Type B pancreatic cell (in vitro differentiated cells): ENCODE data around the gene MOGAT1. TPM values are rescaled to one million over a fixed set of nuclear protein-coding genes. Genes with fewer than 3 reads are reported as not detected.
"Not testable (repeated sequence)": the region's sequence is repeated elsewhere in the genome, so short reads cannot be mapped to it uniquely, and the experiment has no call there.

Experiments
- DNase-seq: peaks from one replicate; pipeline ENCODE4 v3.0.0; 2021; ENCODE audit warnings: mixed read lengths; ENCODE audit not compliant: unreplicated experiment; ENCODE audit errors: extremely low spot score
- H3K27ac Mint-ChIP-seq: 2 replicates; pipeline ENCODE4 v1.8.0; 2021; ENCODE audit warnings: mild to moderate bottlenecking, mixed read lengths
- H3K27me3 Mint-ChIP-seq: 2 replicates; pipeline ENCODE4 v1.8.0; 2021; ENCODE audit warnings: mixed read lengths
- H3K36me3 Mint-ChIP-seq: 2 replicates; pipeline ENCODE4 v1.8.0; 2021; ENCODE audit warnings: mixed read lengths
- H3K4me1 Mint-ChIP-seq: one replicate; pipeline ENCODE4 v1.8.0; 2021; ENCODE audit warnings: mixed read lengths; ENCODE audit not compliant: unreplicated experiment
- H3K4me3 Mint-ChIP-seq: 2 replicates; pipeline ENCODE4 v1.8.0; 2021; ENCODE audit warnings: mild to moderate bottlenecking, mixed read lengths
- H3K9me3 Mint-ChIP-seq: 2 replicates; pipeline ENCODE4 v1.8.0; 2021; ENCODE audit warnings: mixed read lengths
- CTCF ChIP-seq: fragments of 200-600 bp; sonication (generic); conservative IDR thresholded peaks from 2 replicates; pipeline ENCODE4 v1.5.0; 2021; ENCODE audit warnings: antibody characterized with exemption, mild to moderate bottlenecking
- total RNA-seq: library from RNA; stranded (reverse); gene quantifications from 2 replicates; pipeline ENCODE4 v1.2.1, GENCODE V29; 2021; ENCODE audit warnings: low replicate concordance

The MOGAT1 gene
- total RNA-seq, 1 donor from 2014 or later: not detected

GRCh38 chr2:222686086-222686750, 14.8 kb downstream of the MOGAT1 start:
- DNase-seq: no peak
- Mint-ChIP-seq H3K4me1 (peaks cover 4% of the 10 kb centered on the region), H3K9me3 (no peaks in the 10 kb centered on the region), H3K27me3 (peaks cover 19% of the 10 kb centered on the region), H3K36me3 (no peaks in the 10 kb centered on the region), H3K4me3 (no peak overlapping the region), H3K27ac (no peak overlapping the region)
- TF ChIP-seq CTCF: no peak

- Mint-ChIP-seq H3K9me3 (no peaks in the 10 kb centered on the region), H3K27ac (no peak overlapping the region), H3K27me3 (peaks cover 14% of the 10 kb centered on the region), H3K4me1 (peaks cover 4% of the 10 kb centered on the region), H3K36me3 (no peaks in the 10 kb centered on the region), H3K4me3 (no peak overlapping the region)
- no peak for TF ChIP-seq CTCF
- DNase-seq: no peak
Observed at GRCh38 chr2:222688917-222689316, 17.5 kb downstream of the MOGAT1 start.

GRCh38 chr2:222689322-222689721, 17.9 kb downstream of the MOGAT1 start:
- peaks cover 14% of the 10 kb centered on the region for H3K27me3 Mint-ChIP-seq
- no peak overlapping the region for H3K4me3 Mint-ChIP-seq
- no peak for DNase-seq
- no peak overlapping the region for H3K27ac Mint-ChIP-seq
- H3K4me1 Mint-ChIP-seq: peaks cover 4% of the 10 kb centered on the region
- no peak for TF ChIP-seq CTCF
- H3K36me3 Mint-ChIP-seq: no peaks in the 10 kb centered on the region
- no peaks in the 10 kb centered on the region for H3K9me3 Mint-ChIP-seq

GRCh38 chr2:222690564-222691200, 19.2 kb downstream of the MOGAT1 start:
- Mint-ChIP-seq H3K9me3 (no peaks in the 10 kb centered on the region), H3K4me3 (no peak overlapping the region)

GRCh38 chr2:222693413-222693812, 22.0 kb downstream of the MOGAT1 start:
- not testable (repeated sequence) for H3K4me1 Mint-ChIP-seq

More at GRCh38 chr2:222690564-222691200, 19.2 kb downstream of the MOGAT1 start:
- DNase-seq: peak; percentile 79
- no peaks in the 10 kb centered on the region for H3K36me3 Mint-ChIP-seq
- peak; percentile 99 for TF ChIP-seq CTCF
- peaks cover 7% of the 10 kb centered on the region for H3K4me1 Mint-ChIP-seq
- H3K27ac Mint-ChIP-seq: peak overlapping the region; percentile 19
- H3K27me3 Mint-ChIP-seq: peaks cover 14% of the 10 kb centered on the region

GRCh38 chr2:222693837-222694236, 22.4 kb downstream of the MOGAT1 start:
- H3K36me3 Mint-ChIP-seq: no peaks in the 10 kb centered on the region
- no peak for DNase-seq
- peaks cover 9% of the 10 kb centered on the region for H3K27me3 Mint-ChIP-seq
- peak; percentile 45 for TF ChIP-seq CTCF
- peaks cover 7% of the 10 kb centered on the region for H3K4me1 Mint-ChIP-seq
- no peaks in the 10 kb centered on the region for H3K9me3 Mint-ChIP-seq
- no peak overlapping the region for H3K4me3 Mint-ChIP-seq
- H3K27ac Mint-ChIP-seq: no peak overlapping the region

More at GRCh38 chr2:222693413-222693812, 22.0 kb downstream of the MOGAT1 start:
- H3K36me3 Mint-ChIP-seq, H3K27me3 Mint-ChIP-seq, DNase-seq, H3K4me3 Mint-ChIP-seq, H3K9me3 Mint-ChIP-seq, H3K27ac Mint-ChIP-seq: not testable (repeated sequence)
